Measurements from ENCODE around the gene PDE7B.

PDE7B gene

DNA sequence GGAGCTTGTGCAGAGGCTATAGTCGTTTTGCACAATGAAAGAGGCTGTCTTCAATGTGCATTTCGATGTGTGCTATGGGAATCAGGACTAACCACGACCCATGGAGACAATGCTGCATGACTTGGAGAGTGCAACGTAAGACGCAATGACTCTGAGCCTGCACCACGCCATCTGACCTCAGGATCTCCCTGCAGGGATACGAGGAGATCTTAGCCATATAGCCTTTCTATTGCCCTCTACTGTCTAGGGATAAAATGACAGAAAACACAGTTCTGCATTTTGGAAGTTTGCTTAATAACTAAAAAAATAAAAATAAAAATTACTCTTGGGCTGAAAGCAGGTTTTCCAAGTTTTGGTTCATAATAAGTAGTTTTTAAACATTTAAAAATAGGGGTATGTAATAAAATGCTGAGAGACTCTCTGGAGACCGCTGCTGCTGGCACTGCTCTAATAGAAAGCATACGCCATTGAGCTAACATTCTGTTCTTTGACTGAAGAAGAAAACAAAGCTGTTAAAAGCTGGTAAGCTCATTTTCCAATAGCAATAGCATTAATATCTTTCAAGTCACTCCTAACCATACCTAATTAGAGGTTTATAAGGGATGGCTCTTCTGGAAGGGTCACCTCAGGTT, 87.2 kb downstream of the PDE7B start:
- DNase-seq: no peak

GRCh38 chr6:135939208-135939591, 87.7 kb downstream of the PDE7B start:
- no peak for DNase-seq

- DNase-seq: no peak
Observed at GRCh38 chr6:135940616-135941167, 89.2 kb downstream of the PDE7B start.

- DNase-seq: no peak
Observed at GRCh38 chr6:135941275-135942025, 89.9 kb downstream of the PDE7B start.

DNA sequence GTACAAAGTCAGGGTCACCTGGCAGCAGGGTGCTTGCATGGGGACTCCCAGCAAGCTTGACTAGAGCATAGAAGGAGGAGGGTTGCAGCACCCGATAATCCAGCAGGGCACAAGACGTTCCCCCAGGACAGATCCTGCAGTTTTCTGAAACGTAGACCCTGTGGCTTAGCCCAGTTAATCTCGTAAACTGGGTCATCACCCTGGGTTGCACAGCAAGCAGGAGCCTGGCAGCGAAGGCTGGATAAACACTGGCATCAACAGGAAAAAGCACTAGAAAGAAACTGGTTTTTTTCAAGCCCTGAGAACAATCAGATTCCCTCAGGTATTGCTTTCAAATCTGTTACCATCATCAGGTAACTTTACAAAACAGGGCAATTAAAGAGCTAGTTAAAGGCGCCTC, 92.6 kb downstream of the PDE7B start:
- no peak for DNase-seq

- no peak for DNase-seq
Observed at GRCh38 chr6:135946674-135947073, 95.2 kb downstream of the PDE7B start.

DNA sequence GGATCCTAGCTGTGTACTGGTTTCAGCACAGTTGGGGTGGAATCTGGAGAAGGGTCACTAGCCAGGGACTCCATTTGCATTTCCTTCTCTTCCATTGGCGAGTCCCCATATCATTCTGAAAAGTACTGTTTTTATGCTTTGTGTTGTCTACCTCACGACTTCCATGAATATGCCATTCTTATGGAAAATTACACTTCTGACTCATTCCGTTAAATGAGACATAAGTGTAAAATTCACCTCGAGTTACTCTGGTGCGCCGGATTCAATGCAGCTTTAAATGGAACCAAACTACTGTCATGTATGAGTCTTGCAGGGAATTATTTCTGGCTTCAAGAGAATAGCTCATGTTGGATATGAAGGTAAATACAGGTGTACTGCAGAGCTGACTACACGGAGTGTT, 99.2 kb downstream of the PDE7B start:
- DNase-seq: no peak

DNA sequence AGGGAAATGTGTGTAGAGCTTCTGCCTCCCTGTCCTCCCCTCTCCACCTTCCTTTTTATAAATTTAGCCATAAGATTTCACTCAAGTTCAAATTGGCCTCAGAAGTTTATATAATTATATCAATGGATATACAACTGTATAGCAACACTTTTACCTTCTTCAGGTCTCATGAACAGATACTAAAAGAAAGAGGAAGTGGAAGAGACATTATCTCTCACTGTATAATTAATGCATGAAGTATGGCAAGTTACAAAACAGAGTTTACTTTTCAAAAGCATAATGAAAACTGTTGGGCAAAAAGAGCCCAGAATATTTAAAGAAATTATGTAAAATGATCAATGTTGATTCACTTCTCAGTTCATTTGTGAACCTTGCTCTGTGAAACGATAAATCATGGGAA, 99.7 kb downstream of the PDE7B start:
- no peak for DNase-seq

DNA sequence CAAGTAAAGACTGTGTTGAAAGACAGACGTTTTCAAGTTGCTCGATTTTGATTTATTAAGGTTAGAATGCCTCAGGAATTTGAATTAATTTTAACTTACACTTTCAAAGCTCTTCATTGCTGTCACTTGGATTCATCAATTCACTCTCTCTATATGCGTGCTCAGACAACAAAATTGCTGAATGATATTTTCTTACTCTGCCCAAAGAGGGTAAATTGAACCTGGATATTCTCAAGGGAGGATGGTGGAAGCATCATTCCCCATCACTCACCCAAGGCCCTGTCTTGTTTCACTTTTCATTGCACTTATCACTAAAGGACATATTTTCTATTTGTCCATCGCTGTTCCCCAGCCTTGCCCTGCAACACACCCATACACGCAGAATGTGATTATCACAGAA, 102.3 kb downstream of the PDE7B start:
- DNase-seq: no peak

DNA sequence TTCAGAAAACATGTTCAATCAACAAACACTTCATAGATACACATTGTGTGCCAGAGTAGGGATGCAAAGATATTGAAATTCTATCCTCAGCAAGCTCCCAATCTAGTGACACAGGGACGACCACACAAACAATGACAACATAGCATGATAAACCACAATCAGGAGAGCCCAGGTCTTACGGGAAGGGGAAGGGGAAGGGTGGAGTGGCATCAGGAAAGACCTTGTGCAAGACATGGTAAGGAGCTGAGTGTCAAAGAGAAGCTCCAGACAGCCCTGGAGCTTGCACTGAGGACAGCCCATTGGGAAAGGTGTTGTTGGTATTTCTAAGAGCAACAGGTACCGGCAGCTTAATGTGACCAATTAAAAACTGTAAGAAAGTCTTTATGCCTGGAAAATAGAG, 103.6 kb downstream of the PDE7B start:
- no peak for DNase-seq

DNA sequence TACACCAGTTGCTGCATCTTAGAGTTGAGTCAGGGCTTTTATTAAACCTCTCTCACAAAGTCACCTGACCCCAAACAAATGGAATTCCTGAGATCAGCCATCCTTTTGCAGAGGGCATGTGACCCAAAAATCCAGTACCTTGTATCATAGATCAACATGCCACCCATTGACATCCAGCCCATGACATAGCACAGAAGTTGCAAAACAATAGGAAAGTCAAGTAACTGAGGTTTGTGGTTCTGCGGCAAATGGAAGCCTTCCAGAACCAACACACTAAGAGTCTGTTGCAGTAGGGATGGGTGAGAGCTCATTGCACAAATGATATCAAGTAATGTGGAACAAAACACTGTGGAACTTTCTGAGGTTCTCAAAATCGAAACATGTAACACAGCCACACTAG, 111.2 kb downstream of the PDE7B start:
- DNase-seq: no peak

DNA sequence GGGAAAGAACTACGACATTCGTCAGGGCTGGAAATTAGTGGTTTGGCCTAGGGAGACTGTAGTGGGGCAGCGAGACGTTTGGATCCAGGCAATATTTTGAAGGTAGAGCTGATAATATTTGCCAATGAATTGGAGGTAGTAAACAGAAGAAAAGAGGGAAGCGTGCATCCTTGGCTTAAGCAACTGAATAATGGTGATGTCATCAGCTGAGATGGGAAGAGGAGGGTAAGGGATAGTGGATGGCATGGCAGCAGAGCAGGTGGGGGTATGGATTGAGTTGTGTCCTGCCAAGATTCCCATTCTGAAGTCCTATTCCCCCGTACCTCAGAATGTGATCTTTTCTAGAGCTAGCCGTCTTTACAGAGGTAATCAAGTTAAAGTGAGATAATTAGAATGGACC, 119.2 kb downstream of the PDE7B start:
- DNase-seq: no peak

GRCh38 chr6:135971351-135971750, 119.8 kb downstream of the PDE7B start:
- no peak for DNase-seq

DNA sequence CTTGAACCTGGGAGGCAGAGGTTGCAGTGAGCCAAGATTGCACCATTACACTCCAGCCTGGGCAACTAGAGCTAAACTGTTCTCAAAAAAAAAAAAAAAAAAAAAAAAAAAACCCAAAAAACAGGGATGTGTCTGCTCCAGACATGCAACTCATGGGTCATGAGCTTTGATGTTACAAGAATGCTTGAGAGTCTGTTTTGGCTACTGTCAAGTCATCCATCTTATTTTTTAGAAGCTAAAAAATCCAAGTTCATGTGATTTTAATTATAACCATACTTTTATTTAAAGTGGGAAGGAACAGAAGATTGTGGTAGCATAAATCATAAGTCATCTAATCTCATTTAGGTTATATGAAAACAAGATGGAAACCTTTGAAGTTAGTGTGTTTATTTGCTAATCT, 120.6 kb downstream of the PDE7B start:
- DNase-seq: no peak

GRCh38 chr6:135972586-135972985, 121.1 kb downstream of the PDE7B start:
- no peak for DNase-seq

DNA sequence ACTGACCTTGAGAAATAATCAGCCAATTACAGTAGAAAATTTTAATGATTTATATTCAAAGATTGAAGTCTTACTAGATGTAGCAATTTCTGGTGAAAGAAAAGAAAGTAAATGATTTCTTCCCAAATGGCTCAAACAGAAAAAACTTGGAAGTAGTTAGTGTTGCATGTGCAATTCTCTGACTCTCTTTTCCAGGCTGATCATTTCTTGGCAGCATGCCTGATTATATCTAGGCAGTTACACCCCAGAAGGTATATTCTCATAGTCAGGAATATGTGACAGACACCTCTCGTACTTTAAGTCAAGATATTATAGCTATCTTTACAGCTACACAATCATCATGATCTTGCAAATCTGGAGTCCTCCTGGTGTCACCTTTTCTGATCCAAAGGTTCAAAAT, 122.9 kb downstream of the PDE7B start:
- DNase-seq: no peak

DNA sequence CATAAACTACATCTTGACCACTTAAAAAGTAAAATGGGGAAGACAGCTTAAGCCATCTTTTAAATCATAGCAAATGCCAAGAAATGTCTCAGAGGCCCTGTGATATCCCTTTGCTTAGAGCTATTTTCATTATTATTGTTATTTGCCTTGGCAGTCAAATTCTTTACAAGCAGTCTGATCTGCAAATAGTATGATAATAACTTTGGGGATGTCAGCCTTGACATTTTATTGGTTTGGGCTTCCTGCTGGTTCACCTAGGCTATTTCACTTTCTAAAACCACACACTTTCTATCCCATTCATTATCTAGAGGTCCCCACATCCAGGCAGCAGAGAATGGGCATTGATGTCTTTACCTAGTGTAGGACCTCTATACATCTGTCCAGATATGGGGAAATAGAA, 125.1 kb downstream of the PDE7B start:
- DNase-seq: no peak

- no peak for DNase-seq
Observed at GRCh38 chr6:135983093-135983492, 131.6 kb downstream of the PDE7B start.

DNA sequence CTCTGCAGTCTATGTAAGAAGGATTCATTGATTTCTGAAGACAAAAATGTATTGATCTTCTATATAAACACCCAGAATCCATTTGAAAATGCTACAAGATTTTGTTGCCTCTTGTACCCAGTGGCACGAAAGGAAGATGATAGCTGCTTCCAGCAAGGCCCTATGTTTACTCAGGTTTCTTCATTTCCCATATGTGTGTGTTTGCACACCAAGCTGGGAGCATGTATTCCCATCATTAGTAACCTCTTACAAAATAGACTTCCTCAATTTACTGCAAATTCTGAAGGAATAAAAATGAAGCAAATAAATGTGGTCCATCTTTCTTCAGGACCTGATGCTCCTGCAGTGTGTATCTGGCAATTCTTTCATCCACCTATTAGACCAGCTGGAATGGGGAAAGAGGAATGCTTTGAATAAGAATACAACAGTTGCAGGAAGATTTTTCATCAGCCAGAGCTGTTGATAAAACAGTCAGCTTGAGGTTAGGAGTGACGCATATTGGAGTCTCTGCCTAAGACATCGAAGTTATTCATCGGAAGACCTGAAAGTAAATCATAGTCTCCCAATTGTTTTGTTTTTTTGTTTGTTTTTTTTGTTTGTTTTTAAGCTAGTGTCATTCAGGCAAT, 132.3 kb downstream of the PDE7B start:
- no peak for DNase-seq

DNA sequence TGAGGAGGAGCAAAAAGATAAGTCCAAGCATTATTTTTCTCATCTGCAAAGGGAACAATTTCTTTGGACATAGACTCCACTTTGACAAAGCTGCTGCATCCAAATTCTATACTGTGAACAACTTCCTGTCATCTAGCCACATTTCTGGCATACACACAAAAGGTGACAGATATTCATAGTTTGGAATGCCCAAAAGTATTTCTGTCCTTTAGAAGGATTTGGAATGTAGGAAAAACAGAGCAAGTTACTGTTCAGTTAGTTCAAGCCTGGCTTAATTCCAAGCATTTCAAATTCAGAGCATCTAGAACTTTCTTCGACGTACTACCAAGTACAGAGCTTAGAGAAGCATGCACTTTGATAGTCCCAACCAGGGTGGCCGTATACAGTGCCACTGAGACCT, 134.0 kb downstream of the PDE7B start:
- DNase-seq: no peak

DNA sequence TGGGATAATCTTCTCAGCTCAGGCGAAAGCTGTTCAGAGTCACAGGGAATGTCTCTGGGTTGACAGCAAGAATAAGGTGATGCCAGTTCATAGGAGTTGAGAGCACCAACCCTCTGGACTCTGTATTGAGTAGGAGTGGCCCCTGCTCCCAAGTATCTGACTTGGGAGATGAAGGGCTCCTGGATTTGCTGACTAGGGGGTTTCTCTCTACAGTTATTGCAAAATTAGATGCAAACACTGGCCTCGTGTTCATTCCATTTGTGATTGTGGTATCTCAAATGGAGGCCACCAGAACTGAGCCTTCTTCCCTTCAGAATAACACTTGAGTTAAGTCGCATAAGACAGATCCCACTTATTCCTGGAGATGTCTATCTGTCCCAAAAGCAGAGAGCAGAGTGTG, 135.7 kb downstream of the PDE7B start:
- no peak for DNase-seq

DNA sequence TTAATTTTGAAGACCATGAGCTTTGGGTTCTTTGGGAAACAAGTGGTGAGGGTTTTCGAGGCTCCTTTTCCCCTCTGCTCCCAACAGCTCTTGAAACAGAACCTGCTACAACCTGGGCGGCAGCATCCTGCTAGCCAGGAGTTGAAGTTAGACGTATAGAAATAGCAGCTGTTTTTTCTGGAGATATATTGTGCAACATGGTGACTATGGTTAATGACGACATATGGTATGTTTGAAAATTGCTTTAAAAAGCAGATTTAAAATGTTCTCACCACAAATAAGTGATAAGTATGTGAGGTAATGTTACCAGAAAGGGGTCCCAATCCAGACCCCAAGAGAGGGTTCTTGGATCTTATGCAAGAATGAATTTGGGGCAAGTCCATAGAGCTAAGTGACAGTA, 138.9 kb downstream of the PDE7B start:
- DNase-seq: no peak

GRCh38 chr6:135990855-135991464, 139.5 kb downstream of the PDE7B start:
- no peak for DNase-seq

- no peak for DNase-seq
Observed at GRCh38 chr6:135992739-135993138, 141.2 kb downstream of the PDE7B start.

Data from NCI-H774 (cell line).